ENCODE measurements around the gene PRSS22.
"Not testable (repeated sequence)": the region's sequence is repeated elsewhere in the genome, so short reads cannot be mapped to it uniquely, and the experiment has no call there.

Gene PRSS22, protein sequence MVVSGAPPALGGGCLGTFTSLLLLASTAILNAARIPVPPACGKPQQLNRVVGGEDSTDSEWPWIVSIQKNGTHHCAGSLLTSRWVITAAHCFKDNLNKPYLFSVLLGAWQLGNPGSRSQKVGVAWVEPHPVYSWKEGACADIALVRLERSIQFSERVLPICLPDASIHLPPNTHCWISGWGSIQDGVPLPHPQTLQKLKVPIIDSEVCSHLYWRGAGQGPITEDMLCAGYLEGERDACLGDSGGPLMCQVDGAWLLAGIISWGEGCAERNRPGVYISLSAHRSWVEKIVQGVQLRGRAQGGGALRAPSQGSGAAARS

DNA sequence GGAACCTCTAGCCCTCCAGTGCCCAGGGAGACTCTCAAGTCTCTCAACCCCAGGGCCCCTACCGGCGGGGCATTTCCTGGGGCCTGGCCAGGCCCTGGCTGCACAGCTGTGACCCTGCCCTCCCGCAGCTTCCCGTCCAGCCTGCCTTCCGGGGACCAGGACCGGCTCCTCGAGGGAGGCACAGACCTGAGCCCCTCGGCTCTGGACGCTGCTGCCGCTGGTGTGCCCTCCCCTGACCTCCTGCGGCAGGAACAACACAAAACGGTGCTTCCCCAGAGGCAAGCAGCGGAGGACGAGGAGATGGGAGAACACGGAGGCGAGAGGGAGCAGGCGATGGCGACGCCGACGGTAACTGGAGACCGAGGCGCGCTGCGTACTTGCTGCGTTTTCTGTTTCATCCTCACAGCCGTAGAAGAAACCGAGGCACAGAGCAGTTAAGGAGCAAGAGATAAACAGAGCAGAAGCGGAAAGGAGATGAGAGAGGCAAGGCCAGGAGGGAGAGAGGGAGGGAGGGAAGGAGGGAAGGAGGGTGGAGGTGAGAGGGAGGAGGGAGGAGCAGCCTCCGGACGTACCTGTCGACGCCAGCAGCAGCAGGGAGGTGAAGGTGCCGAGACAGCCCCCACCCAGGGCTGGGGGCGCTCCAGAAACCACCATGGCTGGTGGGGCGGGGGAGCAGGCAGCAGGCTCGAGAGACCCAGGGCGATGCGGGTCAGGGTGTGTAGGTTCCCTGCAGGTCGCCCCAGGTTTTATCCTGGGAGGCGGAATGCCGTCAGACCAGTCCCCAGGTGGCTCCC, at the start of gene PRSS22:
Gene PRSS22 (minus strand): TSS at position 720 of the 794 bp plus-strand sequence. CDS start 66 bp downstream, at position 654.
- no peak for DNase-seq (ENCODE audit: low read depth, low spot score)

GRCh38 chr16:2907084-2907753, 49.2 kb upstream of the PRSS22 start:
- not testable (repeated sequence) for DNase-seq (ENCODE audit: low read depth, low spot score)

- no peak for DNase-seq (ENCODE audit: low read depth, low spot score)
These were observed 48.0 kb upstream of the PRSS22 start for GRCh38 chr16:2905988-2906387.

GRCh38 chr16:2905241-2905987, 47.4 kb upstream of the PRSS22 start:
- DNase-seq (ENCODE audit: low read depth, low spot score): peak; percentile 98

DNA sequence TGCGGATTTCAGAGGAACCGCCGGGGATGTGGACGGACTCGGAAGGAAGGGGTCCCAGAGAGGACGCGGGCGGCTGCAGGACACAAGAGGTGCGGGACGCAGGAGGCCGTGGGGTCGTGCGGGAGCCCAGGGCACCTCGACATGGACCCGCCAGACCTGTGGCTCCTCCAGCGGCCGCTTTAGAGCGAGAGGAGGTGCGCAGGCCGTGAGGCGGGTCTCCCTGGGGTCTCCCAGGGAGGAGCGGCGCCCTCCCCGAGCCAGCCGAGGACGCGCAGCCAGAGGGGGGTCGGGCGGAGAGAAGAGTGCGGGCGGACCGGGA, 46.9 kb upstream of the PRSS22 start:
- DNase-seq (ENCODE audit: low read depth, low spot score): no peak

DNA sequence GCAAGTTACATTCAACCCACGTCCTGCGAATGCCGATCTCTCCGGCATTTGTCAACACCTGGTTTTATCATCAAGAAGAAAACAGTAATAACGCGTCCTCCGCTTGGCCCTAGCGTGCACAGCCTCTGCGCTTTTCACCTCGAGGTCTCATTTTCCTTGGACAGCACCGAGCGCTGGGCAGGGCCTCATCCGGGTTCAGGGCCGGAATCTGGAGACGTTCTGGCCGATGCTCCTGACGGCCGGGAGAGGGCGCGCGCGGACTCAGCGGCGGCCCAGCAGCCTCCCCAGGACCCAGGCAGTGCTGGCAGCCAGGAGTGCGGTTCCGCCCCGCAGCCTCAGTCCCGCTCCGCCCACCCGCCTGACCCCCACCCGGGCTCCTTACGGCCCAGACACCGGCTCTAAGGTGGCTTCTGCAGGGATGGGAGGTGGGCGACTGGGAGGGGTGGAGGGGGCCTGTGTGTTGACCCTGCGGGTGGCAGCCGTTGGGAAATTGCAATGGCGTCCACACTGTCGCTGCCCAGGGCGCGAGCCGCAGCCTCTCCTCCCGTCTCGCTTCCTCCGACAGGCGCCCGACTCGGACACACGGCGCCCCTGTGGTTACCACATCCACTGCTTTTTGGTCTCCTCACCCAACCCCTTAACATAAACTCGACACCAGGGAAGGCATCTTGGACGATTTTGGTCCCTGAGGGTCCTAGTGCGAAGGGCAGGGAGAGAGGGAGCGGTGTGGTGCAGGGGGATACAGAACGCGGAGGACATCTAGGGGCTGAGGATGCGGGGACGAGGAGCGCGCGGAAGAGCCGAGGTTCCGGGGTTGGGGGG, 46.3 kb upstream of the PRSS22 start:
- DNase-seq (ENCODE audit: low read depth, low spot score): peak; percentile 45

- no peak for DNase-seq (ENCODE audit: low read depth, low spot score)
These were observed 44.6 kb upstream of the PRSS22 start for GRCh38 chr16:2902337-2903130.

- no peak for DNase-seq (ENCODE audit: low read depth, low spot score)
These were observed 42.6 kb upstream of the PRSS22 start for GRCh38 chr16:2900526-2901075.

DNA sequence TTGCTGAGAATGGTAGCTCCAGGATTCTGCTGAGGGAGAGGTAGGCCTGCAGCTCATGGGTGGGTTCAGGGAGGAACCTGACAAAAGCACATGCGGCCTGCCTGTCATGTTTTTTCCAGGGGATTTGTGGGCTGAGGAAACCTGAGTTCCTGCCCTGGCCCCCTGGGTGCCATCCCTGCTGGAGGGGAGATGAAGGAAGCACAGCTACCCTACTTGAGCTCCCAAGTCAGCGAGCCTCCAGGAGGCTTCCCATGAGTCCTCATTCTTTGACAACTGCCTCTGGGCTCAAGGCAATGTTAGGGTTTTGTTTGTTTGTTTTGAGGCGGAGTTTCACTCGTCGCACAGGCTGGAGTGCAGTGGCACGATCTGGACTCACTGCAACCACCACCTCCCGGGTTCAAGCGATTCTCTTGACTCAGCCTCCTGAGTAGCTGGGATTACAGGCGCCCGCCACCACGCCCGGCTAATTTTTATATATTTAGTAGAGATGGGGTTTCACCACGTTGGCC, 41.6 kb upstream of the PRSS22 start:
- DNase-seq (ENCODE audit: low read depth, low spot score): no peak

DNA sequence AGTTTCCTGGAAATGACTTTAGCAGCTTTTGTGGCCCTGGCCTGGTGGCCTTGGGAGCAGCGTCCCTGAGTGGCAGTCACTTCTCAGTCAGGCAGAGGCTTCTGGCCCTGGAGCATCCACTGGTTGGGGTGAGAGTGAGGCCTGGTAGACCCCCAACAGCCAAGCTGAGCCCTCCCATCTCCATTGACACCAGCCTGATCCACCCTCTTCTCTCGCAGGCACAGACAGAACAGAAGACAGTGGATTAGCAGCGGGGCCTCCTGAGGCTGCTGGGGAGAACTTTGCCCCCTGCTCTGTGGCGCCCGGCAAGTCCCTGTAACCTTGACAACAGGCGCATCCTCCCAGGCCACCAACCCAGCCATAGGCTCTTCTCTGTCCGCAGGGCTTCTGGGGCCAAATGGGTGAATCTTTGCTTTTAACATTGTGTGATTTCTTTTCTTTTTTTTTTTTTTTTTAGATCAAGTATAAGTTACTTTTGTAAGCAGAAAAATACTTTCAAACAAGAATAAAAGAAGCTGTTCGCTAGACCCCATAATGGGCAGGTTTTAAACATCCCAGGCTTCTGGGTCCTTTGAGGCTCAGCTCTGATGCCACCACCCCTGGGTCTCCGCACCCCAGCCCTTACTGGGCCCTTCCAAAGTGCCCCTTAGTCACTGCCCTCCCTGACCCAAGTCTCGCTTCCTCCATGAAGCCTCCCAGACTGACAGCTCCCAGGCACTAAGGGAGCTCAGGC, 41.0 kb upstream of the PRSS22 start:
- DNase-seq (ENCODE audit: low read depth, low spot score): no peak

DNA sequence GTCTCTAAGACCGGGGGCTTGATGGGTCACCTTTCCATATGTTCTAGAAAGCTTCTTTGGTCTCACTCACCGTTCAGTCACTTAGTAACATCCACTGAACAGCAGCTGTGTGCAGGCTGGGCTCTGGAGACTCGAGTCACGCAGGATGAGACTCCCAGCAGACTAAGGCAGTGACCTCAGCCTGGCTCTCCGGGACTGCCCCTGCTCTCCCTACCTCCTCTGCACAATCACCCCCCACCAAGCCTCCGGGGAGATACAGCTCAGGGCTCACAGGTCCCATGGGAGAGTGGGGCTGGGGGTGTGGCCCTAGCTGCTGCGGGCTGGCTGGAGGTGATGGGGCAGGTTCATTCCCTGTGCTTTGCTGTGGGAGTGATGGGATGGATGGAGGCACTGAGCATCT, 39.1 kb upstream of the PRSS22 start:
- no peak for DNase-seq (ENCODE audit: low read depth, low spot score)

DNA sequence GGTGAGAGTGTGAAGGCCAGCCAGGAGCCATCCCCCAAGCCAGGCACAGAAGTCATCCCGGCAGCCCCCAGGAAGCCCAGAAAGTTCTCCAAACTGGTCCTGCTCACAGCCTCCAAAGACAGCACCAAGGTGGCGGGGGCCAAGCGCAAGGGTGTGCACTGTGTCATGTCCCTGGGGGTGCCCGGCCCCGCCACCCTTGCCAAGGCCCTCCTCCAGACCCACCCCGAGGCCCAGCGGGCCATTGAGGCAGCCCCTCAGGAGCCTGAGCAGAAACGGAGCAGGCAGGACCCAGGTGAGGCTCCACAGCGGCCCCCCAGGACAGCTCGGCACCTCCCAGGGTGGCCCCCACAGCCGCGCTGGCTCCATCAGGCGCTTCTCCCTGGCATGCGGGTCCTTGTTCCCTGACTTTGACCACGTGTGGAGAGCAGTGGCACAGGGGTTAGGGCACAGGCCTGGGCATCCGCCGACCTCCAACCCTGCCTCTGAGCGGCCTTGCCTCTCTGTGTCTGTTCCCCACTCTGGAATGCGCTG, 38.6 kb upstream of the PRSS22 start:
- DNase-seq (ENCODE audit: low read depth, low spot score): no peak

GRCh38 chr16:2895813-2896212, 37.8 kb upstream of the PRSS22 start:
- DNase-seq (ENCODE audit: low read depth, low spot score): no peak

GRCh38 chr16:2894231-2894630, 36.3 kb upstream of the PRSS22 start:
- no peak for DNase-seq (ENCODE audit: low read depth, low spot score)

DNA sequence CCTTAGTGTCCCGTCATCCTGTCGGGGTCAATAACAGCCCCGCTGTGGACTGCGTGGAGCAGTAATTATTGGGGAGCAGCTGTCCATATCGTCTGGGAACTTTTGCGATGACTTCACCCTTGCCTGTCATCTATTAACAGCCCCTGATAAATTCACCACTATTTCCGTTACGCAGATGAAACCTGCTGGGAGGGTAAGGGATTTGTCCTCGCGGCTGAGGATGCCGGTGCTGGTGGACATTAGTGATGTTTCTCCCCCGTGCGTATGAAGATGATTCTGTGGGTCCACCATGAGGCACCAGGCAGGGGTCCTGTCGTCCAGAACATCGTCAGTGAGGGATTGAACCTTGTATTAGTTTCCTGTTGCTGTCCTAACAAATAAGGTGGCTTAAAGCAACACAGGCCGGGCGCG, 26.1 kb upstream of the PRSS22 start:
- no peak for DNase-seq (ENCODE audit: low read depth, low spot score)

- DNase-seq (ENCODE audit: low read depth, low spot score): no peak
These were observed 25.5 kb upstream of the PRSS22 start for GRCh38 chr16:2883458-2883908.

GRCh38 chr16:2882650-2883457, 24.9 kb upstream of the PRSS22 start, which contains the start of gene FLYWCH2:
Gene FLYWCH2, plus strand, starts transcription at chr16:2883215. Its CDS starts 13,235 bp downstream, at chr16:2896450.
- DNase-seq (ENCODE audit: low read depth, low spot score): peak; percentile 93
